ENCODE measurements around the gene OCA2.

The OCA2 gene

GRCh38 chr15:27873828-27874227 is 225.3 kb downstream of the OCA2 start:
- no peak for DNase-seq (ENCODE audit: extremely low read depth, low read depth)

GRCh38 chr15:27873039-27873438 is 226.1 kb downstream of the OCA2 start:
- no peak for DNase-seq (ENCODE audit: extremely low read depth, low read depth)

More at GRCh38 chr15:27873828-27874227, 225.3 kb downstream of the OCA2 start:
- no peak for TF ChIP-seq CTCF (IDR thresholded peaks at IDR 0.05; ENCODE audit: low read depth, low read length)

GRCh38 chr15:27872355-27872754 is 226.8 kb downstream of the OCA2 start:
- no peak for TF ChIP-seq CTCF (IDR thresholded peaks at IDR 0.05; ENCODE audit: low read depth, low read length)
- no peak for DNase-seq (ENCODE audit: extremely low read depth, low read depth)

More at GRCh38 chr15:27873039-27873438, 226.1 kb downstream of the OCA2 start:
- TF ChIP-seq CTCF (IDR thresholded peaks at IDR 0.05; ENCODE audit: low read depth, low read length), result no peak

GRCh38 chr15:27871902-27872260 is 227.2 kb downstream of the OCA2 start:
- DNase-seq (ENCODE audit: extremely low read depth, low read depth), result no peak

GRCh38 chr15:27871078-27871901 is 227.8 kb downstream of the OCA2 start:
- TF ChIP-seq CTCF (IDR thresholded peaks at IDR 0.05; ENCODE audit: low read depth, low read length), result no peak
- no peak for DNase-seq (ENCODE audit: extremely low read depth, low read depth)

More at GRCh38 chr15:27871902-27872260, 227.2 kb downstream of the OCA2 start:
- no peak for TF ChIP-seq CTCF (IDR thresholded peaks at IDR 0.05; ENCODE audit: low read depth, low read length)

- DNase-seq (ENCODE audit: extremely low read depth, low read depth), result no peak
- no peak for TF ChIP-seq CTCF (IDR thresholded peaks at IDR 0.05; ENCODE audit: low read depth, low read length)
Observed at GRCh38 chr15:27870320-27870719, 228.8 kb downstream of the OCA2 start.

GRCh38 chr15:27869697-27870281 is 229.3 kb downstream of the OCA2 start:
- no peak for DNase-seq (ENCODE audit: extremely low read depth, low read depth)
- TF ChIP-seq CTCF (IDR thresholded peaks at IDR 0.05; ENCODE audit: low read depth, low read length), result no peak
